MM.1S (cell line): ENCODE results near the gene RSPH1.

ENCODE experiments used
- CTCF ChIP-seq: fragments of 300-600 bp; sonication (generic); IDR thresholded peaks from 2 replicates; pipeline ENCODE4 v1.5.1; 2016; ENCODE audit warnings: antibody characterized with exemption, low read length, mixed read lengths
- EZH2 ChIP-seq: fragments of 300-600 bp; sonication (generic); optimal IDR thresholded peaks from 2 replicates; pipeline ENCODE3; 2017; ENCODE audit warnings: low read depth, mild to moderate bottlenecking, antibody characterized with exemption, low read length, mixed read lengths
- EZH2phosphoT487 ChIP-seq: fragments of 300-600 bp; sonication (generic); IDR thresholded peaks from 2 replicates; pipeline ENCODE4 v1.6.1; 2018; ENCODE audit warnings: antibody characterized with exemption, low read length

DNA sequence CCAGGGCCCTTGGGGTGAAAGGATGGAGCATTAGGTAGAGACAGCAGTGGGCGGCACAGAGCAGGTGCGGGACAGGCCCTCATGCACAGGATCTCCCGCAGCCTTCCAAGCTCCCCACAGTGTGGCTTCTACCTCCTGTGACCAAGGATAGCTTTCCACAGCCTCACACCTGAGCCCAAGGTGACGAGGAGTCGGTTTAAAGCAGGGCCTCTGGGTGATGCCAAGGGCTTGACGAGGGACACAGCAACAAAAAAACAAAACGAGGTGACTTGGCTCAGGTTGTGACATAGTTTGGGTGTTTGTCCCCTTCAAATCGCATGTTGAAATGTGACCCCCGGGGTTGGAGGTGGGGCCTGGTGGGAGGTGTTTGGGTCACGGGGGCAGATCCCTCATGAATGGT lies 15.3 kb downstream of the RSPH1 start:
- no peak for TF ChIP-seq CTCF
- TF ChIP-seq EZH2, result no peak
- TF ChIP-seq EZH2phosphoT487, result no peak
